ENCODE data around the gene UROD. TPM values are rescaled to one million over a fixed set of nuclear protein-coding genes. Genes with fewer than 3 reads are reported as not detected.
A peak's percentile ranks its signal among the peaks of the same experiment; 100 is the strongest.

Gene UROD
- total RNA-seq, 1 donor from 2014 or later, result 77.4 TPM

GRCh38 chr1:45018599-45019230 is 6.7 kb downstream of the UROD start:
- peaks cover 6% of the 10 kb centered on the region for H3K4me1 Mint-ChIP-seq
- peak; percentile 53 for DNase-seq (ENCODE audit: low read depth, low spot score)
- H3K27me3 Mint-ChIP-seq (ENCODE audit: low read depth), result no peaks in the 10 kb centered on the region
- H3K36me3 Mint-ChIP-seq (ENCODE audit: low read depth), result no peaks in the 10 kb centered on the region
- peak overlapping the region; percentile 42 for H3K4me3 Mint-ChIP-seq
- H3K9me3 Mint-ChIP-seq, result no peaks in the 10 kb centered on the region
- peak overlapping the region; percentile 31 for H3K27ac Mint-ChIP-seq (ENCODE audit: unreplicated experiment)
- TF ChIP-seq CTCF (conservative IDR thresholded peaks at IDR 0.05), result peak; percentile 79

GRCh38 chr1:45023663-45024062 is 11.6 kb downstream of the UROD start:
- no peak overlapping the region for H3K4me3 Mint-ChIP-seq
- H3K27ac Mint-ChIP-seq (ENCODE audit: unreplicated experiment), result no peak overlapping the region
- no peak for TF ChIP-seq CTCF (conservative IDR thresholded peaks at IDR 0.05)
- H3K36me3 Mint-ChIP-seq (ENCODE audit: low read depth), result peaks cover 7% of the 10 kb centered on the region
- H3K4me1 Mint-ChIP-seq, result no peaks in the 10 kb centered on the region
- DNase-seq (ENCODE audit: low read depth, low spot score), result no peak
- no peaks in the 10 kb centered on the region for H3K9me3 Mint-ChIP-seq
- no peaks in the 10 kb centered on the region for H3K27me3 Mint-ChIP-seq (ENCODE audit: low read depth)

- no peak for DNase-seq (ENCODE audit: low read depth, low spot score)
- Mint-ChIP-seq H3K4me1 (no peaks in the 10 kb centered on the region), H3K27ac (ENCODE audit: unreplicated experiment) (no peak overlapping the region), H3K36me3 (ENCODE audit: low read depth) (peaks cover 7% of the 10 kb centered on the region), H3K9me3 (no peaks in the 10 kb centered on the region), H3K4me3 (no peak overlapping the region), H3K27me3 (ENCODE audit: low read depth) (no peaks in the 10 kb centered on the region)
- no peak for TF ChIP-seq CTCF (conservative IDR thresholded peaks at IDR 0.05)
Measured at GRCh38 chr1:45026446-45026845, 14.4 kb downstream of the UROD start.

GRCh38 chr1:45032837-45033236 is 20.8 kb downstream of the UROD start:
- Mint-ChIP-seq H3K36me3 (ENCODE audit: low read depth) (peaks cover 5% of the 10 kb centered on the region), H3K4me3 (no peak overlapping the region), H3K4me1 (no peaks in the 10 kb centered on the region), H3K27ac (ENCODE audit: unreplicated experiment) (no peak overlapping the region), H3K27me3 (ENCODE audit: low read depth) (no peaks in the 10 kb centered on the region), H3K9me3 (no peaks in the 10 kb centered on the region)
- TF ChIP-seq CTCF (conservative IDR thresholded peaks at IDR 0.05), result no peak
- DNase-seq (ENCODE audit: low read depth, low spot score), result no peak

- DNase-seq (ENCODE audit: low read depth, low spot score), result no peak
- Mint-ChIP-seq H3K9me3 (no peaks in the 10 kb centered on the region), H3K27me3 (ENCODE audit: low read depth) (no peaks in the 10 kb centered on the region), H3K4me3 (no peak overlapping the region), H3K4me1 (no peaks in the 10 kb centered on the region), H3K27ac (ENCODE audit: unreplicated experiment) (no peak overlapping the region), H3K36me3 (ENCODE audit: low read depth) (peaks cover 5% of the 10 kb centered on the region)
- no peak for TF ChIP-seq CTCF (conservative IDR thresholded peaks at IDR 0.05)
Measured at GRCh38 chr1:45033356-45033755, 21.3 kb downstream of the UROD start.

Data from neural crest cell (in vitro differentiated cells).